ENCODE data around the gene CPN2.

CPN2 gene

DNA sequence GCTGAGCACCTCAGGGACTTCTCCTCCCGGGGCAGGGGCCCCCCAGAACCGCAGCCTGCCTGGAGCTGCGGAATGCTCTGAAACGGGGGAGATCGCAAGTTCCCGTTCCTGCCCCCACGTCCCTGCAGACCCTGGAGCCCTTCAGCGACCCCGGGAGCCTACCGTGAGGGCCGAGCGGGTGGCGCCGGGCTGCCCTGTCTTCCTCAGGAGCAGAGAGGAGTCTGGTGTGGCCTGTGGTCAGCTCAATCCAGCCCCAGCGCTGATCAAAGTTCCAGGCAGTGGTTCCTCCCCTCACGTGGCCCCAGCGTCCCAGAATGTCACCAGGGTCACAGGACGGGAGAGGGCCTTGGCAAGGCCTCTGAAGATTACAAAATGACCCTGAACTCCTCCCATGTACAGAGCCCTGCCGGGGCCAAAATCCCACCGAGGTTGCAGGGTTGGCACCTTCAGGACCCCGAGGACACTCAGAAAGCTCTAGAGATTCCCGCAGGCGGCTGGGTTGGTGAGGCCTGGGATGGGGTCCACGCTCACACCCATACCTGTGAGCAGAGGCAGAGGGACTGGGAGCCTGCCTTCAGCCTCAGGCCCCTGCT is at the start of gene CPN2:
CPN2 (minus strand) TSS at position 249 of the 593 bp plus-strand sequence. CDS start 8,626 bp downstream, outside the sequence.
- DNase-seq, result no peak

DNA sequence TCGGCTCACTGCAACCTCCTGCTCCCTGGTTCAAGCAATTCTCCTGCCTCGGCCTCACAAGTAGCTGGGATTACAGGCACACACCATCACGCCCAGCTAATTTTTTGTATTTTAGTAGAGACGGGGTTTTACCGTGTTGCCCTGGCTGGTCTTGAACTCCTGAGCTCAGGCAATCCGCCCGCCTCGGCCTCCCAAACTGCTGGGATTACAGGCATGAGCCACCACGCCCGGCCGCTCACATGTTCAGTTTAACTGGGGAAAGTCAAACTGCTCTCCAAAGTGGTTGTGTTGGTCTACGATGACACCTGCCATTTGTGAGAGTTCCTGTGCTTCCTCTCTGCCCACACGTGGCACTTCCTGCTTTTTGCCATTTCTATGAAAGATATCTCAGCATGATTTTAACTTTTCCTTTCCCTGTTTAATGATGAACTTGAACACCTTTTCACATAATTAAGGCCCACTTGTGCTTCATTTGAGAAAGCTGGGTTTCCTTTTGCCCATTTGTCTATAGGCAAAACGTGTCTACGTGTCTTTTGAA is 48.8 kb upstream of the CPN2 start:
- no peak for DNase-seq

DNA sequence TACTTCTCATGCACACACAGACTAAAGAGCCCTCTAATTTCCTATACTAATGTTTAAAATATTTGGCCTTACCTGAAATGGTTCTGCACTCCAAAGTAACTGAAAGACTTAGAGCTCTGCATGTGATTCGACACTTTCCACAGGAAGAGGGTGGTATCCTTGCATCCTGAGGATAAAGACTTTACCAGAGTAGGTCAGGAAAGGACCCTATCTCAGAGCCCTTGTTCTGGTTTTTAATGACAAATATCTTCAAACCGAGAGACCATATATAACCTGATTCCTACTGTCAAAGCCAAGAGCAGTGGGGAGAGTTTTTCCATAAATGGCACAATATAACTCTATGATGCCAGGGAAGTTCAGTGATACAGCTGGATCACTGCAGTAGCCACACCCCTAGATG is 48.0 kb upstream of the CPN2 start, which contains the start of gene GP5:
GP5 (minus strand) TSS at position 101 of the 400 bp plus-strand sequence. CDS start 984 bp downstream, outside the sequence.
- DNase-seq, result no peak

DNA sequence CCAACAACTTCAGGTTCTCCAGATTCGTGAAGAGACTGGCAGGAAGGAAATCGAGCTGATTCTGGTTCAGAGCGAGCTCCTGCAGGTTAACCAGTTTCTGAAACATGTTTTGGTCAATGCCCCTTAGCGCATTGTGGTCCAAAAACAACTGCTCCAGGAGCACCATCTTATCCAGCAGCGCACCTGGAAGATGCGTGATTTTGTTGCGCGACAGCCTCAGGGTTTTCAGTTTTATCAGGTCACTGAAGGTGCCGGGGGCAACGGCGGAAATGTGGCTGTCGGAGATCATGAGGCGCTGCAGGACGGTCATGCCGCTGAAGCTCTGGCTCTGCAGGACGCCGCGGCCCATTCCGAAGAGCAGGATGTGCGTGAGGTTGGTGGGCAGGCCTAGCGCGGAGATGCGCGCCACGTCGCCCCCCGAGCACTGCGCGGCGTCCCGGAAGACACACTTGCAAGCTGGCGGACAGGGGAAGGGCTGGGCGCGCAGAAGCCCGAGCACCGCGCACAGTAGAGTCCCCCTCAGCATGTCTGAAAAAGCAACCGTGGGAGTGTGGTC is 46.7 kb upstream of the CPN2 start:
- no peak for DNase-seq

- DNase-seq, result peak; percentile 24
These were observed 46.0 kb upstream of the CPN2 start for GRCh38 chr3:194396859-194397756.

GRCh38 chr3:194396539-194396858 is 45.4 kb upstream of the CPN2 start:
- no peak for DNase-seq

GRCh38 chr3:194395778-194396538 is 44.8 kb upstream of the CPN2 start:
- DNase-seq, result peak; percentile 69

- no peak for DNase-seq
These were observed 44.1 kb upstream of the CPN2 start for GRCh38 chr3:194395212-194395611.

DNA sequence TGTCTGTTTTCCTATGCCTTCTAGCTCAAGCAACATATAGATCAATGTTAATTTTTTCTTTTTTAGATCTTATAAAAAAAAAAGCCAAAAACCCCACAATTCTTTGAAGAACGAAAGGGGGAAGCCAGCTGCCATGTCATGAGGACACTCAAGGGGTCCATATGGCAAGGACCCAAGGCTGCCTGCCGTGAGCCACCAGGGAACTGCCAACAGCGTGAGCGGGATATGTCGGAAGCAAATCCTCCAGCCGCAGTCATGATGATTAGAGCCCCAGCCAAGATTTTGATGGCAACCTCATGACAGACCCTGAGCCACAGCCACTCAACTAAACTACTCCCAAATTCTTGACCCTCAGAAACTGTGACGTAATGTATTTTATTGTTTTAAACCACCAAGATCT is 41.4 kb upstream of the CPN2 start:
- no peak for DNase-seq

- no peak for DNase-seq
These were observed 39.7 kb upstream of the CPN2 start for GRCh38 chr3:194390835-194391234.

DNA sequence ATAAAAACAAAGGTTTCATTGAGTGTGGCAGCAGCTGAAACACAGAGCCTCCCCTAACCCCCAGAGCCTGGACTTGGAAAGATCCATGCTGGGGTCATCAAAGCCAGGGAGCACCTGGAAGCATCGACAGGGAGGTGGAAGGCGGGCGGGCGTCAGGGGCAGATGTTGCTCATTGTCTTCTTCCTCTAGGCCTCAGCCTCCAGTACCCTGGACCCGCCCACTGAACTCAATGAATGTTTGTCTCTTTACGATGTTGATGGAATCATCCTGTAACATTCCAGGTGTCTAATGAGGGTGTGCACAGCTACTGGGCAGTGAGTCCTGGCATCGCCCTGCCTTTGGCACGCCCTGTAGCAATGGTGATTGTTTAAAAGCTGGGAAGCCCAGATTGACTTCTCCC is 38.1 kb upstream of the CPN2 start:
- DNase-seq, result no peak

DNA sequence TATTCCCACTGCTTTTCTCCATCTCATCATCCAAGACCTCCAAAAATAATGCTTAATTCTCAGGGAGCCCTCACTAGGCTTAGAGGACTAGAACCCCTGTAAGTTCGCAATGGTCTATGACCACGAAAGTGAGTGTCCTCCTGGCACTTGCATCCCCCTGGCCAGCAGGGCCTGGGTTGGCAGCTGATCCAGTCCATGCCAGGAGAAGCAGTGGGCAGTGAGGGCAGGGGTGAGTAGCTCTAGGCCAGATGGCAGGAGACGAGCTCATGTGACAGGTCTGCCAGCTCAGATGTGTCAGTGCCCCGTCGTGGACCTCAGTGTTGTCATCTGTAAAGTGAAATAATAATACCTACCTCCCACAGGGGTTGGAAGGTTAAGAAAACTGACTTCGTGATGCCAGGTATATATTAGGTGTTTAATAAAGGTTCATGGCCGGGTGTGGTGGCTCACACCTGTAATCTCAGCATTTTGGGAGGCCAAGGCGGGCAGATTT is 36.8 kb upstream of the CPN2 start:
- DNase-seq, result no peak

DNA sequence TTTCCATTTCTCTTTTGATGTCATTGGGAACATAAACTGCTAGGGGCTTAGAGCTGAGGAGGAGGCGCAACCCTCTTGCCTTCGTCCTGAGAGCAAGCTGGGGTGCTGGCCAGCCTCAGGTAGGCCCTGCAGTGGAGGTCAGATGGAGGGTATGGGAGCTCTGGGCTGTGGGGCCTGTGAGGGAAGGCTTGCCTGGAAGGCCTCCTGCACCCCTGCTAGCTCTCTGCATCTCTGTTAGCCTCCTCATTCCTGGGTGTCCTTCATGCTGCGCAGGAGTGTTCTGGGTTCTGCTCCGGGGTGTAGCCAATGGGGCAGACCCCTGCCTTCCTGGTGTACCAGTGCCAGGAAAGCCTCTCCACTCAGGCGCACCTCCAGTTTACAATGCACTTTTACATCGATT is 36.1 kb upstream of the CPN2 start:
- no peak for DNase-seq

GRCh38 chr3:194386648-194387047 is 35.5 kb upstream of the CPN2 start:
- no peak for DNase-seq

- DNase-seq, result no peak
These were observed 34.9 kb upstream of the CPN2 start for GRCh38 chr3:194386066-194386465.

- no peak for DNase-seq
These were observed 33.5 kb upstream of the CPN2 start for GRCh38 chr3:194384569-194385001.

DNA sequence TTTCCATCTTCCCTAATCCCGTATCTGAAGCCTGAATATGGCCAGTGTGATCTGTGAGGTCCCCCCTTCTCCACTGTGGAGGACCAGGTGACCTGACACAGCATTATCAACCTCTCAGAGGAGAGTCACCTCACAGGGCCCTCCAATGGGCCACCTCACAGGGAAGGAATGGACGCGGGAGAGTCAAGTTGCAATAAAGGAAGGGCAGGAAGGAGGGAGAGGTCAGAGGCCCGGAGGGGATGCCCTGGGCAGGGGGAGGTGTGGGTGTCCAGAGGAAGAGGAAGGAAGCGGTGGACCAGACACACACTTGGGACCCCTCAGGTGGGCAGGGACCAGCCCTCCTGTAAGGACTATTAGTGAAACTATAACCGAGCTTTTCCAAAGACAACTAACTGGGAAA is 33.0 kb upstream of the CPN2 start:
- DNase-seq, result no peak

GRCh38 chr3:194383276-194383940 is 32.3 kb upstream of the CPN2 start:
- DNase-seq, result no peak

GRCh38 chr3:194382892-194383223 is 31.7 kb upstream of the CPN2 start:
- no peak for DNase-seq

DNA sequence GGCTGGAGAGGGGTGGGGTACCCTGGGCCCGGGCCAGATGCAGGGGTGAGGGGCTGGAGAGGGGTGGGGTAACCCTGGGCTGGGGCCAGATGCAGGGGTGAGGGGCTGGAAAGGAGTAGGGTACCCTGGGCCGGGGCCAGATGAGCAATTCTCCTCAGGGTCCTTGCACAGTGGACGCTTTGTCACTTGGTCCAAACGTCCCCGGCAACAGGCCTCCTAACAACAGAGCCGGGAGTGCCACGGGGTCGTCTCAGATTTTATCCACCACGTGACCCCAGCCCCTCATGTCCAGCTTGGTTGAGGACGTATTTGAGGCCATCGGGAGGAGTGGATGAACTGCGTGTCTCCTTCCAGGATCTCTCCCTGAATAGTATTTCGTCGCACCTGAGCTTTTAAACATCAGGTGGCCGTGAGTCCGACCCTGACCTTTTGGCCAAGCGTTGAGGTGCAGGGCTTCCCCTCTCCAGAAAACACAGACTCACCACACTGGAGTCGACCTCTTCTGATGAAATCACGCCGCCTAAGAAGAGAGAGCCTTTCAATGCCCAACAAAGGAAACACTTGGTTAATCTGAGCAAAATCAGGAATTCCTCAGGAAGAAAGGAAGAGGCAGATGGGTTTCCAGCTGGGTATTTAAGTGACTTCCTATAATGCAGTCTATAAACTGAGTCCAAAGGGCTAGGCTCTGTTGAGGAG is 31.2 kb upstream of the CPN2 start:
- DNase-seq, result no peak

- DNase-seq, result no peak
These were observed 30.3 kb upstream of the CPN2 start for GRCh38 chr3:194381460-194381875.

GRCh38 chr3:194380326-194380725 is 29.2 kb upstream of the CPN2 start:
- DNase-seq, result no peak

Measured in CD4-positive, alpha-beta T cell treated with Interleukin-15 for 1 hour (primary cell).